Mucosa of stomach (tissue), 1 donor: Measurements from ENCODE around the gene MALRD1.
"Not testable (repeated sequence)": the region's sequence is repeated elsewhere in the genome, so short reads cannot be mapped to it uniquely, and the experiment has no call there.

Source experiments
- H3K27me3 ChIP-seq: one replicate; pipeline ENCODE4 v1.7.0; 2013; ENCODE audit warnings: mild to moderate bottlenecking, low read length; ENCODE audit not compliant: control insufficient read depth, insufficient read depth
- H3K36me3 ChIP-seq: one replicate; pipeline ENCODE4 v1.7.0; 2013; ENCODE audit warnings: low read length; ENCODE audit not compliant: control insufficient read depth, insufficient read depth
- H3K4me1 ChIP-seq: one replicate; pipeline ENCODE4 v1.7.0; 2013; ENCODE audit warnings: mild to moderate bottlenecking, low read length; ENCODE audit not compliant: control insufficient read depth, insufficient read depth
- H3K4me3 ChIP-seq: one replicate; pipeline ENCODE4 v1.7.0; 2013; ENCODE audit warnings: low read length
- H3K9ac ChIP-seq: one replicate; pipeline ENCODE4 v1.7.0; 2013; ENCODE audit warnings: mild to moderate bottlenecking, low read length, moderate library complexity
- H3K9me3 ChIP-seq: one replicate; pipeline ENCODE4 v1.7.0; 2013; ENCODE audit warnings: mild to moderate bottlenecking, low read length, moderate library complexity; ENCODE audit not compliant: control insufficient read depth
- donor health status: Pancreatic carcinoma.

The MALRD1 gene

DNA sequence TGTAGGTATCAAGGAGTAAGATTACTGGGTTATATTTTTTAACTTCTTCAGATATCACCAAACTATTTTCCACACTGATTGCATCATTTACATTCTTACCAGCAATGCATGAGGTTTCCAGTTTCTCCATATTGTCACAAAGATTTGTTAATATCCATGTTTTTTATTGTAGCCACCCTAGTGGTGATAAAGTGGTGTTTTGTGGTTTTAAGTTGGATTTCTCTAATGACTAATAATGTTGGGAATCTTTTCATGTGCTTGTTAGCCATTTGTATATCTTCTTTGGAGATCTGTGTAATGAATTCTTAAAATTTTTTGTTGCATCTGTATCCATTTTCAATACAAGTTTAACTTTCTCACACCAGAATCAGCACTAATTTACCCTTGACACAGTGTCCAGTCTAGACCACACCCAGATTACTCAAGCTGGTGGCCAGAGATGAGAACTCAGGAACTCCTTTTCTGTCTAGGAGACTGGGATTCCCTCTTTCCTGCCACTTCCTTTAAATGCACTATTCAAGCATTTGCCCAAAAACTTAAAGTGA, 700.7 kb downstream of the MALRD1 start:
- Histone ChIP-seq H3K36me3 (no peaks in the 10 kb centered on the region), H3K9ac (no peak overlapping the region), H3K27me3 (no peaks in the 10 kb centered on the region), H3K4me3 (no peak overlapping the region), H3K4me1 (no peaks in the 10 kb centered on the region), H3K9me3 (no peaks in the 10 kb centered on the region)

DNA sequence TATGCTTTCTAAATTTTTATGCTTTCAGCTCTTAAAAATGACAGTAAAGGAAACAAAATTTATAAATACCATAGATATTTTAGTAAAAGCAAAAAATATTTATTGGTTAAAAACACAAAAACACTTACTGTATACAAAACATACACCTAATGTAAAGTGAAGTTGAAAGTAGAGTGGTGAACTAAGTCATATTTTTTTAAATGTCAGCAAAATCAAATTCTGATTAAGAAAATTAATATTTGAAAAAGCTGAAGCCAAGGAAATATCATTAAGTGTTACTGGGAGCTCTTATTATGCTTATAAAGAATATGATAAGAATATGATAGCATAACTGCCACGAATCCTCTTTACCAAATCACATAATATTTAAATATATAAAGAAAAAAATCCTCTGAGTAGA, 702.4 kb downstream of the MALRD1 start:
- H3K27me3 ChIP-seq, result no peaks in the 10 kb centered on the region
- no peak overlapping the region for H3K9ac ChIP-seq
- no peaks in the 10 kb centered on the region for H3K9me3 ChIP-seq
- no peaks in the 10 kb centered on the region for H3K4me1 ChIP-seq
- no peak overlapping the region for H3K4me3 ChIP-seq
- no peaks in the 10 kb centered on the region for H3K36me3 ChIP-seq

DNA sequence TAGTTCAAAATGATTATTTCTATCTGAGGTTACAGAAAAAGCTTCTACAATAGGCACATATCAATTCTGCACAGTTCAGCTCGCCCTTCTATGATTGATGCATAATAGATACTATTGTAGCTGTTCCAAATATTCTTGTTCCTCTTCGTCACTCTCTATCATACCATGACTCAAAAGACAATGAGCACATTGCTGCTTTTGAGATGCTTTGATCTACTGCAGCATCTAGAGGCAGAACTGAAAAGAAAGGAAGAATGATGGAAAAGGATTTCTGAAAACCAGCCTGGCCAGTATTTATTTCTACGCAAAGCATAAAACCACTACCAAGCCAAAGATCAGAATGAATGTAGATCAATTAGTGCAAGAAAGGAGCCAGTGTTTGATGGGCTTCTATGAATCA, 708.3 kb downstream of the MALRD1 start:
- no peaks in the 10 kb centered on the region for H3K4me1 ChIP-seq
- no peak overlapping the region for H3K9ac ChIP-seq
- no peaks in the 10 kb centered on the region for H3K9me3 ChIP-seq
- no peaks in the 10 kb centered on the region for H3K36me3 ChIP-seq
- no peaks in the 10 kb centered on the region for H3K27me3 ChIP-seq
- H3K4me3 ChIP-seq, result no peak overlapping the region

DNA sequence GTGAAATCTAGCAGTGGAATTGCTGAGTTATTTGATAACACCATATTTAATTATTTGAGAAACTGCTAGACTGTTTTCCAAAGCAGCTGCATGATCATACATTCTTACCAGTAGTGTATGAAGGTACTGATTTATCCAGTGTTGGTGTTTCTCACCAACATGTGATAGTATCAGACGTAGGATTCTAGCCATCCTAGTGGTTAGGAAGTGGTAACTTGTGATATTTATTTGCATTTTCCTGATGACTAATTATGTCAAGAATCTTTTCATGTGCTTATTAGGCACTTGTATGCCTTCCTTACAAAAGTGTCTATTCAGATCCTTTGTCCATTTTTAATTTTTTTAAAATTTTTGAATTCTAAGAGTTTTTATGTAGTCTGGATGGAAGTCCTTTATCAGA, 713.4 kb downstream of the MALRD1 start:
- Histone ChIP-seq H3K36me3 (no peaks in the 10 kb centered on the region), H3K4me3 (no peak overlapping the region), H3K9me3 (no peaks in the 10 kb centered on the region), H3K27me3 (no peaks in the 10 kb centered on the region), H3K9ac (no peak overlapping the region), H3K4me1 (no peaks in the 10 kb centered on the region)

DNA sequence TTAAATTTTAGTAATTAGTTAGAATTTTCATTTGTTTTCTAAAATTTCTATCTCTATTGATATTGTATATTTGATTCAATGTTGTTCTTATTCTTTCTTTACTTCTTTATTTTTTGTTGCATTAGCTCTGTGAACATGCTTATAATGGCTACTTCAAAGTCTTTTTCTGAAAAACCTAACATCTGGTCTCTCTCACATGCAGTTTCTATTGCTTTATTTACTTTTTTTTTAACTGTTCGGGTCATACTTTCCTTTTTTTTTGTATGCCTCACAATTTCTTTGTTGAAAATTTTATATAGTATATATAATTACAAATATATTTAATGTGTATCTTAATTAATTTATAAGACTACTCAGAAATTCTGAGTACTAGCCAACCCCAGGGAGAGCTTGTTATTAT, 715.5 kb downstream of the MALRD1 start:
- Histone ChIP-seq H3K36me3 (no peaks in the 10 kb centered on the region), H3K4me3 (no peak overlapping the region), H3K9ac (no peak overlapping the region), H3K9me3 (no peaks in the 10 kb centered on the region), H3K27me3 (no peaks in the 10 kb centered on the region), H3K4me1 (no peaks in the 10 kb centered on the region)

DNA sequence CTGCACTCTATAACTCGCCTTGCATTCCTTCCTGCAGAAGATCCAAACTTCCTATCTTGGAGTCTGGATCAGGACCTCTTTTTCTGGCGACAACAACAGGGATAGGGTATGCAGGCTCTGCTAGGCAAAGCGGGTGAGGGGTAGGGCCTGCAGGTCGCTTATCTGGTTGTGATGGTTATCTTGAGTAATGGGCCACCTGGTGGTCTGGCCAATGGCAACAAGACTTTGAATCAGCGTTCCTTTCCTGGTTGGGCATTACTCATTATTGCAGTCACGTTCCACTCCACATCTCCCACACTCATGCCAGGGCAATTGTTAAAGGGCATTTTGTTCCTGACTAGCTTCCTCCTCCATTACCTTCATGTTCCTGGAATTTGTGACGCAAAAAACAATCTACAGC, 719.3 kb downstream of the MALRD1 start:
- Histone ChIP-seq H3K27me3 (no peaks in the 10 kb centered on the region), H3K36me3 (no peaks in the 10 kb centered on the region), H3K4me1 (no peaks in the 10 kb centered on the region), H3K4me3 (no peak overlapping the region), H3K9me3 (no peaks in the 10 kb centered on the region), H3K9ac (no peak overlapping the region)

DNA sequence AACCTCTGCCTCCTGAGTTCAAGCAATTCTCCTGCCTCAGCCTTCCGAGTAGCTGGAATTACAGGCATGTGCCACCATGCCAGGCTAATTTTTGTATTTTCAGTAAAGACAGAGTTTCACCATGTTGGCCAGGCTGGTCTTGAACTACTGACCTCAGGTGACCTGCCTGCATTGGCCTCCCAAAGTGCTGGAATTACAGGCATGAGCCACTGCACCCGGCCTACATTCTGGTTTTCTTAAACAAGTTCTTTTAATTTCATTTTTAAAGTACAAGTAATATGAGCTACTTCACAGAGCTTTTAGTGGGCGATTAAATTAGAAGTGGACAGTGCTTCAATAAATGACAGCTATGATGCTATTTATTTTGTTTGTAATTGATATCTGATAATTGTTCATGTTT, 721.2 kb downstream of the MALRD1 start:
- H3K4me1 ChIP-seq, H3K27me3 ChIP-seq, H3K4me3 ChIP-seq, H3K9me3 ChIP-seq, H3K36me3 ChIP-seq, H3K9ac ChIP-seq: not testable (repeated sequence)

DNA sequence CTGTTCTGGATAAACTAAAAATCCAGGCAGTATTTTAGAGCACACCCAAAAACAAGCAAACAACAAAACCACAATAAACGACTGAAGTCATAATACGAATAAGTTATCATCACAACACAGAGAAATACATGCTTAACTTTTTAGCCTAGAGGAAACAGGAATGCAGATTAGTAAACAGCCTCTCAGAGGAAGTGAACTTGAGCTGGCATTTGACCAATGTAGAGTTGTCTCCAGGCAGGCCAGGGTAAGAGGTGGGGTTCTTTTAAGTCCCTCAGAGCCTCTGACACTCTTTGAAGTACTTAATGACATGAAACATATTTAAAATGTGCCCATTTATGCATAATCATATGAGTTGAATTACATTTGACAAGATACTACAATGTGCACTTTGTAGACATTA, 724.4 kb downstream of the MALRD1 start:
- no peaks in the 10 kb centered on the region for H3K4me1 ChIP-seq
- no peaks in the 10 kb centered on the region for H3K9me3 ChIP-seq
- no peaks in the 10 kb centered on the region for H3K36me3 ChIP-seq
- no peaks in the 10 kb centered on the region for H3K27me3 ChIP-seq
- H3K4me3 ChIP-seq, result no peak overlapping the region
- H3K9ac ChIP-seq, result no peak overlapping the region

DNA sequence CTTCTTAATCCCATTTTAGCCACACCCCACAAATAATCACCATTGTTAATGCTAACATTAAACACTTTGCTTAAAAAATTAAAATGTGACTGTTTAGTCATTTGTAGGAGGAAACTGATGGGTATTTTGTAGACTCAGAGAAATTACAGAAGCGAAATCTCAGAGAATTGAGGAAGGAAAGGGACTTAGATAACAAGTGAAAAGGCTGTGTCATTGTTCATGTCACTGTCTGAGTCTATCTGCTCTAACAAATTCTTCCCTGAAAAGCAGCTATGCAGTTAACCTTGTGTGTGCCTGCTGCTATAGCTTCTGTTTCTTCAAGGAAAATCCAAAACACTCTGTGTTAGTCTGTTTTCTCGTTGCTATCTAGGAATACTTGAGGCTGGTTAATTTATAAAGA, 726.7 kb downstream of the MALRD1 start:
- Histone ChIP-seq H3K9me3 (no peaks in the 10 kb centered on the region), H3K4me3 (no peak overlapping the region), H3K27me3 (no peaks in the 10 kb centered on the region), H3K36me3 (no peaks in the 10 kb centered on the region), H3K9ac (no peak overlapping the region), H3K4me1 (no peaks in the 10 kb centered on the region)

DNA sequence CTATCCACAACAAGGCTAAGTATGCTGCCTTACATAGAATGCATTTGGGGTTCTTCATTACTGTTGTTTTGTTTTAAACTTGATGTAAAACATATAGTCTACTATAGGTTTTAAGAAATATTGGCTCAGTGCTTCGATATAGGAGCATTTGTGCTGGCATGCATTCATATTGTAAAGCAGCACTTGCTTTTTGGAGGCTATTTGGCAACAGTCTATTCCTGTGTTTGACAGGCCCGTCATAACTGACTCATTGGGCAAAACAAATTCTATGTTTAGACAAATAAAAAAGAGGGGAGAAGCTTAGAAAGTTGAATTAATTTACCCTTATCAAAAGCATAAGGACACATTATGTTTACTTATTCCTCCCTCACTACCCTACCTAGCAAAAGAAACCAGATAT, 729.2 kb downstream of the MALRD1 start:
- no peaks in the 10 kb centered on the region for H3K4me1 ChIP-seq

DNA sequence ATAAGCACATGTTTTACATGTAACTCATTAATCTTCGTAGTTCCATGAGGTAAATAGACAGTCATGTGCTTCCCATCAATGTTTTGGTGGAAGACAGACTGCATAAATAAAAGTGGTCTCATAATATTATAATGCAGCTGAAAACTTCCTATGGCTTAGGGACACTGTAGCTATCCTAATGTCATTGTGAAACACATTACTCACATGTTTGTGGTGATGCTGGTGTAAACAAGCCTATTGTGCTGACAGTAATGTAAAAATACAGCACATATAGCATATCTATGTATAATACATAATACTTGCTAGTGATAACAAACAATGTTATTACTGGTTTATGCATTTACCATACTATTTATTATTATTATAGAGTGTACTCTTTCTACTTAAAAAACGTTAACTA, 730.4 kb downstream of the MALRD1 start:
- no peaks in the 10 kb centered on the region for H3K36me3 ChIP-seq
- no peak overlapping the region for H3K4me3 ChIP-seq
- H3K4me1 ChIP-seq, result no peaks in the 10 kb centered on the region
- H3K27me3 ChIP-seq, result no peaks in the 10 kb centered on the region
- H3K9me3 ChIP-seq, result no peaks in the 10 kb centered on the region
- no peak overlapping the region for H3K9ac ChIP-seq

More for the DNA sequence above, 729.2 kb downstream of the MALRD1 start:
- Histone ChIP-seq H3K4me3 (no peak overlapping the region), H3K9ac (no peak overlapping the region), H3K9me3 (no peaks in the 10 kb centered on the region), H3K27me3 (no peaks in the 10 kb centered on the region), H3K36me3 (no peaks in the 10 kb centered on the region)

DNA sequence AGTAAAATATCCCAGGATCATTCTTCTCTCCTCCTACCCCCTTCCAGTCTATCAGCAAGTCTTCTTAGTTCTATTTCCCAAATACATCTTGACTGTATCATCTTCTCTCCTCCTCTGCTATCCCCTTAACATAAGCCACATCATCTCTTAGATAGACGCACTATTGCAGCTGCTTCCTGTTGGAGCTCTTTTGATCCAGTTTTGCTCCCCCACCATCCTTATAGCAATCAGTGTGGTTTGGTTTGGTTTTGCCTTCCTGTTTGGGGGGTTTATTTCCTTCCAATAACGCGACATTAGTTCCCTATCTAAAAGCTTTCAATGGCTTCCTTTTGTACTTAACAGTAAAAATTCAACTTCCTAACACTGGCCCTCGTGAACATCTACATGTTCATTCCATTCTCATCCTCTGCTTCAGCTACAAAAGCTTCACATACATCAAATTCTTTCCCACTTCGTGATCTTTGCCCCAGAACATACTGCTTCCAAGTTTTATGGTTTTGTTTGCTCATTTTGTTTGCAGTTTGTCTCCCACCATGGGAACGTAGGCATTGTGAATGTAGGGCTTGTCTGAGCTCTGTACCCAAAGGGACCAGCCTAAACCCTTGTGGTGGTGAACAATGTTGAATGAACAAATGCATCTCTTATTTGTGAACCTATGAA, 734.0 kb downstream of the MALRD1 start:
- Histone ChIP-seq H3K27me3 (no peaks in the 10 kb centered on the region), H3K4me3 (no peak overlapping the region)

DNA sequence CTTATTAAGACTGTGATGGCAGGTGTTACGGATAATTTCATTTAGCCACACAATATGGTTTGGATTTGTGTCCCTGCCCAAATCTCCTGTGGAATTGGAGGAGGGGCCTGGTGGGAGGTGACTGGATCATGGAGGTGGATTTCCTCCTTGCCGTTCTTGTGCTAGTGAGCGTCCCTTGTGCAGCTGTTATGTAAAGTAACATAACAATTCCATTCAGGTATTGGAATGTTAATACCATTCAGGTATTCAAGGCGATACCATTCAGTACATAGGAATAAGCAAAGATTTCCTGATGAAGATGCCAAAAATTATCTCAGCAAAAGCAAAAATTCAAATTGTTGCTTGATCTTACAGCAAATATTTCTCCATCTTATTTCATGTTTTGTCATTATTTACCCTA, 735.1 kb downstream of the MALRD1 start:
- Histone ChIP-seq H3K36me3 (no peaks in the 10 kb centered on the region), H3K4me3 (no peak overlapping the region), H3K9me3 (no peaks in the 10 kb centered on the region), H3K27me3 (no peaks in the 10 kb centered on the region), H3K9ac (no peak overlapping the region), H3K4me1 (no peaks in the 10 kb centered on the region)

More for the DNA sequence above, 734.0 kb downstream of the MALRD1 start:
- H3K9ac ChIP-seq, result no peak overlapping the region
- no peaks in the 10 kb centered on the region for H3K4me1 ChIP-seq
- no peaks in the 10 kb centered on the region for H3K9me3 ChIP-seq
- no peaks in the 10 kb centered on the region for H3K36me3 ChIP-seq
